Retinal pigment epithelial cell (primary cell): Measurements from ENCODE around the gene ASXL1.

Source experiments
- DNase-seq: peaks from one replicate; pipeline ENCODE4 v3.0.0-alpha.2; 2010; ENCODE audit warnings: low read depth
- H3K4me3 ChIP-seq: 2 replicates; pipeline ENCODE4 v1.5.1; 2011; ENCODE audit warnings: mild to moderate bottlenecking, low read length, control low read depth, moderate library complexity
- CTCF ChIP-seq: conservative IDR thresholded peaks from 2 replicates; pipeline ENCODE4 v1.5.1; 2011; ENCODE audit warnings: low read depth, low read length, control low read depth, inconsistent platforms

Gene ASXL1

GRCh38 chr20:32438331-32438858 lies 80.3 kb downstream of the ASXL1 start:
- no peak overlapping the region for H3K4me3 ChIP-seq
- no peak for TF ChIP-seq CTCF
- no peak for DNase-seq

GRCh38 chr20:32439132-32439829 lies 81.2 kb downstream of the ASXL1 start:
- H3K4me3 ChIP-seq, result no peak overlapping the region
- TF ChIP-seq CTCF, result no peak
- no peak for DNase-seq

- no peak for DNase-seq
- TF ChIP-seq CTCF, result no peak
- H3K4me3 ChIP-seq, result no peak overlapping the region
These were observed 82.1 kb downstream of the ASXL1 start for GRCh38 chr20:32440069-32440757.

- no peak for TF ChIP-seq CTCF
- no peak overlapping the region for H3K4me3 ChIP-seq
- no peak for DNase-seq
These were observed 82.6 kb downstream of the ASXL1 start for GRCh38 chr20:32440758-32441078.

- no peak for TF ChIP-seq CTCF
- no peak overlapping the region for H3K4me3 ChIP-seq
- DNase-seq, result no peak
These were observed 83.5 kb downstream of the ASXL1 start for GRCh38 chr20:32441638-32442037.

- no peak for DNase-seq
- no peak overlapping the region for H3K4me3 ChIP-seq
- TF ChIP-seq CTCF, result no peak
These were observed 84.7 kb downstream of the ASXL1 start for GRCh38 chr20:32442630-32443373.
